IMR-90 (cell line): Measurements from ENCODE around the gene NDUFA13. TPM values are rescaled to one million over a fixed set of nuclear protein-coding genes. Genes with fewer than 3 reads are reported as not detected.

ENCODE experiments used
- ATAC-seq: fragments of 200-7000 bp; cut with Tn5 transposase; 2 replicates; pipeline ENCODE4 v1.9.1; 2020; ENCODE audit warnings: low read depth, mild to moderate bottlenecking, moderate library complexity
- BruUV-seq: library from RNA; stranded (reverse); fragments of 400-500 nt; replicated peaks from 2 replicates; lab custom pipeline; 2021; lab: Mats Ljungman, UMichigan
- CTCF ChIA-PET: fragments of 300-600 bp; formaldehyde crosslinking; extraction: SDS; loops from one replicate; lab custom pipeline; 2021; ENCODE audit warnings: antibody characterized with exemption; lab: Yijun Ruan, JAX
- POLR2A ChIA-PET: fragments of 300-600 bp; sonication (Branson Sonifier 250); formaldehyde crosslinking; loops from one replicate; lab custom pipeline; 2022; ENCODE audit warnings: antibody characterized with exemption; ENCODE audit not compliant: unreplicated experiment; lab: Charles Lee
- DNase-seq: peaks from one replicate; pipeline ENCODE4 v3.0.0; 2013
- H2AFZ ChIP-seq: replicated peaks from 2 replicates; pipeline ENCODE3; 2013; ENCODE audit warnings: low read length, mild to moderate bottlenecking; ENCODE audit not compliant: poor library complexity
- H2AK5ac ChIP-seq: 2 replicates; pipeline ENCODE4 v1.6.1; 2013; ENCODE audit warnings: low read depth, low read length, inconsistent platforms
- H2AK9ac ChIP-seq: replicated peaks from 2 replicates; pipeline ENCODE3; 2013; ENCODE audit warnings: mild to moderate bottlenecking, low read depth, low read length, moderate library complexity; ENCODE audit not compliant: poor library complexity
- H2BK120ac ChIP-seq: 2 replicates; pipeline ENCODE4 v1.6.1; 2013; ENCODE audit warnings: low read depth, low read length, inconsistent platforms
- H2BK15ac ChIP-seq: 3 replicates; pipeline ENCODE4 v1.6.1; 2013; ENCODE audit warnings: low read depth, low read length, inconsistent platforms
- H2BK20ac ChIP-seq: 2 replicates; pipeline ENCODE4 v1.6.1; 2013; ENCODE audit warnings: low read depth, mild to moderate bottlenecking, inconsistent platforms, low read length, moderate library complexity
- H2BK5ac ChIP-seq: 2 replicates; pipeline ENCODE4 v1.6.1; 2013; ENCODE audit warnings: mild to moderate bottlenecking, low read depth, low read length, inconsistent platforms; ENCODE audit not compliant: poor library complexity, severe bottlenecking
- H3K14ac ChIP-seq: replicated peaks from 2 replicates; pipeline ENCODE4 v1.6.1; 2013; ENCODE audit warnings: low read depth, low read length, inconsistent platforms
- H3K18ac ChIP-seq: 2 replicates; pipeline ENCODE4 v1.6.1; 2013; ENCODE audit warnings: low read depth, low read length, control low read depth
- H3K23ac ChIP-seq: 2 replicates; pipeline ENCODE4 v1.6.1; 2013; ENCODE audit warnings: low read depth, low read length, inconsistent platforms
- H3K27ac ChIP-seq: 2 replicates; pipeline ENCODE4 v1.5.1; 2013; ENCODE audit warnings: mild to moderate bottlenecking, control low read depth, low read length; ENCODE audit not compliant: insufficient read depth
- H3K27me3 ChIP-seq: 2 replicates; pipeline ENCODE4 v1.6.1; 2013; ENCODE audit warnings: low read length; ENCODE audit not compliant: control insufficient read depth, insufficient read depth
- H3K36me3 ChIP-seq: 2 replicates; pipeline ENCODE4 v1.6.1; 2013; ENCODE audit warnings: low read length, mixed read lengths; ENCODE audit not compliant: control insufficient read depth, insufficient read depth
- H3K4ac ChIP-seq: 2 replicates; pipeline ENCODE4 v1.6.1; 2013; ENCODE audit warnings: low read depth, low read length, inconsistent platforms
- H3K4me1 ChIP-seq: 2 replicates; pipeline ENCODE4 v1.6.1; 2013; ENCODE audit warnings: low read length, mixed read lengths; ENCODE audit not compliant: control insufficient read depth, insufficient read depth
- H3K4me2 ChIP-seq: 2 replicates; pipeline ENCODE4 v1.6.1; 2013; ENCODE audit warnings: low read depth, mild to moderate bottlenecking, control low read depth, low read length, moderate library complexity
- H3K4me3 ChIP-seq: 2 replicates; pipeline ENCODE4 v1.5.1; 2013; ENCODE audit warnings: low read depth, mild to moderate bottlenecking, control low read depth, low read length, moderate library complexity; ENCODE audit not compliant: insufficient read depth
- H3K56ac ChIP-seq: 2 replicates; pipeline ENCODE4 v1.6.1; 2013; ENCODE audit warnings: low read length, inconsistent platforms; ENCODE audit not compliant: insufficient read depth; ENCODE audit errors: extremely low read depth
- H3K79me1 ChIP-seq, 2 experiments: 2 replicates each; pipeline ENCODE4 v1.6.1; 2013; ENCODE audit warnings: low read length in 2 of 2, inconsistent platforms in 1 of 2, low read depth in 1 of 2
- H3K9ac ChIP-seq: 2 replicates; pipeline ENCODE4 v1.6.1; 2013; ENCODE audit warnings: low read depth, low read length, control low read depth
- H3K9me1 ChIP-seq: 2 replicates; pipeline ENCODE4 v1.6.1; 2013; ENCODE audit warnings: low read length, inconsistent platforms; ENCODE audit not compliant: insufficient read depth
- H3K9me3 ChIP-seq: 2 replicates; pipeline ENCODE4 v1.6.1; 2013; ENCODE audit warnings: low read length; ENCODE audit not compliant: control insufficient read depth, insufficient read depth
- H4K20me1 ChIP-seq: 2 replicates; pipeline ENCODE4 v1.6.1; 2013; ENCODE audit warnings: low read length, inconsistent platforms; ENCODE audit not compliant: insufficient read depth
- H4K5ac ChIP-seq: 2 replicates; pipeline ENCODE4 v1.6.1; 2013; ENCODE audit warnings: mild to moderate bottlenecking, low read depth, low read length, control low read depth
- H4K8ac ChIP-seq, 2 experiments: 2 replicates each; pipeline ENCODE4 v1.6.1; 2013; ENCODE audit warnings: low read depth in 2 of 2, low read length in 2 of 2, control low read depth in 1 of 2, inconsistent platforms in 1 of 2
- H4K91ac ChIP-seq: 2 replicates; pipeline ENCODE4 v1.6.1; 2013; ENCODE audit warnings: low read depth, low read length, inconsistent platforms; ENCODE audit not compliant: insufficient read depth
- BHLHE40 ChIP-seq: fragments of 150-350 bp; IDR thresholded peaks from 2 replicates; pipeline ENCODE4 v1.6.1; 2016; ENCODE audit warnings: mild to moderate bottlenecking, low read depth, low read length
- CEBPB ChIP-seq: IDR thresholded peaks from 2 replicates; pipeline ENCODE4 v1.6.1; 2012; ENCODE audit warnings: low read depth, low read length, improper control_type of control experiment
- FOS ChIP-seq: fragments of 150-350 bp; IDR thresholded peaks from 2 replicates; pipeline ENCODE4 v1.6.1; 2016; ENCODE audit warnings: low read depth, low read length
- MAFK ChIP-seq: IDR thresholded peaks from 2 replicates; pipeline ENCODE4 v1.6.1; 2012; ENCODE audit warnings: low read depth, low read length, improper control_type of control experiment
- MAZ ChIP-seq: IDR thresholded peaks from 2 replicates; pipeline ENCODE4 v1.6.1; 2012; ENCODE audit warnings: low read depth, mild to moderate bottlenecking, low read length, improper control_type of control experiment, moderate library complexity, borderline replicate concordance
- MXI1 ChIP-seq: IDR thresholded peaks from 2 replicates; pipeline ENCODE4 v1.6.1; 2012; ENCODE audit warnings: low read depth, mild to moderate bottlenecking, low read length, moderate library complexity, borderline replicate concordance
- NFE2L2 ChIP-seq: fragments of 150-350 bp; IDR thresholded peaks from 2 replicates; pipeline ENCODE4 v1.6.1; 2016; ENCODE audit warnings: low read depth, mild to moderate bottlenecking, low read length
- POLR2A ChIP-seq: IDR thresholded peaks from 2 replicates; pipeline ENCODE4 v1.6.1; 2012; ENCODE audit warnings: mild to moderate bottlenecking, low read depth, low read length
- RAD21 ChIP-seq: IDR thresholded peaks from 2 replicates; pipeline ENCODE4 v1.6.1; 2012; ENCODE audit warnings: low read length, improper control_type of control experiment
- RCOR1 ChIP-seq: IDR thresholded peaks from 2 replicates; pipeline ENCODE4 v1.6.1; 2012; ENCODE audit warnings: mild to moderate bottlenecking, low read length, improper control_type of control experiment; ENCODE audit not compliant: insufficient replicate concordance
- RFX5 ChIP-seq: IDR thresholded peaks from 2 replicates; pipeline ENCODE4 v1.8.0; 2012; ENCODE audit warnings: low read depth, mild to moderate bottlenecking, low read length, moderate library complexity
- SMC3 ChIP-seq: fragments of 150-350 bp; IDR thresholded peaks from 2 replicates; pipeline ENCODE4 v1.6.1; 2016; ENCODE audit warnings: low read depth, mild to moderate bottlenecking, antibody characterized with exemption, low read length, moderate library complexity
- WGBS, 2 experiments: methylation state at CpG; one replicate each; pipeline versions ENCODE4 v1.1.5 to v1.1.7; 2013; ENCODE audit warnings: missing lambda C conversion rate in 2 of 2; ENCODE audit not compliant: insufficient read length in 1 of 2; ENCODE audit errors: extremely low coverage in 2 of 2; 5-methylcytosine and 5-hydroxymethylcytosine counted together
- dilution Hi-C: fragments of 300-500 bp; cut with HindIII; formaldehyde crosslinking; loops from one replicate; pipeline ENCODE4 v1.14.3; 2018; ENCODE audit warnings: low sequenced_read_pairs; ENCODE audit not compliant: unreplicated experiment
- in situ Hi-C: fragments of 300-500 bp; cut with MboI; formaldehyde crosslinking; loops from 3 replicates; pipeline ENCODE4 v1.14.3; 2019; ENCODE audit warnings: low sequenced_read_pairs, inconsistent platforms, mixed read lengths
- intact Hi-C: fragments of 100-400 bp; cut with micrococcal nuclease; formaldehyde crosslinking; loops from 2 replicates; pipeline ENCODE4 v1.10.0; 2022
- polyA plus RNA-seq, 3 experiments: library from polyadenylated mRNA; depleted of rRNA; stranded (reverse); fragments of >200 nt; gene quantifications; 2 replicates each; pipeline ENCODE4 v1.2.3, GENCODE V29; 2012; ENCODE audit warnings: low replicate concordance in 1 of 3
- total RNA-seq: library from RNA; depleted of rRNA; stranded (reverse); fragments of >200 nt; gene quantifications from 2 replicates; pipeline ENCODE4 v1.2.3, GENCODE V29; 2012
- TF ChIP-seq, protein P1 (sequence below): fragments of 150-350 bp; IDR thresholded peaks from 2 replicates; pipeline ENCODE4 v1.6.1; 2017; ENCODE audit warnings: mild to moderate bottlenecking, antibody characterized with exemption, low read length, low read depth
- TF ChIP-seq, protein P2 (sequence below): conservative IDR thresholded peaks from 2 replicates; pipeline ENCODE4 v1.5.1; 2012; ENCODE audit warnings: mild to moderate bottlenecking, low read depth, low read length, improper control_type of control experiment

The NDUFA13 gene
- total and polyA plus RNA-seq, 2 of the 4 experiments (the other 2 are of a cell fraction): 30.6 to 667 TPM

- TF ChIP-seq MAZ (no peak), RCOR1 (no peak)
Observed at GRCh38 chr19:19532806-19533701, 17.0 kb downstream of the NDUFA13 start (continued).

GRCh38 chr19:19533841-19534240 lies 17.8 kb downstream of the NDUFA13 start:
- dilution Hi-C loops: no loop called here
- no peak for TF ChIP-seq FOS
- TF ChIP-seq RAD21: no peak
- no peak for TF ChIP-seq MXI1
- TF ChIP-seq MAFK: no peak
- TF ChIP-seq SMC3: no peak
- TF ChIP-seq RFX5: no peak
- TF ChIP-seq CEBPB: no peak
- TF ChIP-seq, protein P1, sequence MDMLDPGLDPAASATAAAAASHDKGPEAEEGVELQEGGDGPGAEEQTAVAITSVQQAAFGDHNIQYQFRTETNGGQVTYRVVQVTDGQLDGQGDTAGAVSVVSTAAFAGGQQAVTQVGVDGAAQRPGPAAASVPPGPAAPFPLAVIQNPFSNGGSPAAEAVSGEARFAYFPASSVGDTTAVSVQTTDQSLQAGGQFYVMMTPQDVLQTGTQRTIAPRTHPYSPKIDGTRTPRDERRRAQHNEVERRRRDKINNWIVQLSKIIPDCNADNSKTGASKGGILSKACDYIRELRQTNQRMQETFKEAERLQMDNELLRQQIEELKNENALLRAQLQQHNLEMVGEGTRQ: no peak
- no peak for TF ChIP-seq RCOR1
- TF ChIP-seq MAZ: no peak
- TF ChIP-seq BHLHE40: no peak
- TF ChIP-seq POLR2A: no peak
- TF ChIP-seq NFE2L2: no peak
- TF ChIP-seq, protein P2, sequence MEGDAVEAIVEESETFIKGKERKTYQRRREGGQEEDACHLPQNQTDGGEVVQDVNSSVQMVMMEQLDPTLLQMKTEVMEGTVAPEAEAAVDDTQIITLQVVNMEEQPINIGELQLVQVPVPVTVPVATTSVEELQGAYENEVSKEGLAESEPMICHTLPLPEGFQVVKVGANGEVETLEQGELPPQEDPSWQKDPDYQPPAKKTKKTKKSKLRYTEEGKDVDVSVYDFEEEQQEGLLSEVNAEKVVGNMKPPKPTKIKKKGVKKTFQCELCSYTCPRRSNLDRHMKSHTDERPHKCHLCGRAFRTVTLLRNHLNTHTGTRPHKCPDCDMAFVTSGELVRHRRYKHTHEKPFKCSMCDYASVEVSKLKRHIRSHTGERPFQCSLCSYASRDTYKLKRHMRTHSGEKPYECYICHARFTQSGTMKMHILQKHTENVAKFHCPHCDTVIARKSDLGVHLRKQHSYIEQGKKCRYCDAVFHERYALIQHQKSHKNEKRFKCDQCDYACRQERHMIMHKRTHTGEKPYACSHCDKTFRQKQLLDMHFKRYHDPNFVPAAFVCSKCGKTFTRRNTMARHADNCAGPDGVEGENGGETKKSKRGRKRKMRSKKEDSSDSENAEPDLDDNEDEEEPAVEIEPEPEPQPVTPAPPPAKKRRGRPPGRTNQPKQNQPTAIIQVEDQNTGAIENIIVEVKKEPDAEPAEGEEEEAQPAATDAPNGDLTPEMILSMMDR: no peak

More at GRCh38 chr19:19533841-19534240, 17.8 kb downstream of the NDUFA13 start:
- Histone ChIP-seq H2AK9ac (no peak overlapping the region), H4K8ac (no peak overlapping the region), H2BK120ac (no peak overlapping the region), H3K27ac (no peak overlapping the region), H3K4me2 (no peak overlapping the region), H3K4me3 (no peak overlapping the region), H3K4me1 (peaks cover 5% of the 10 kb centered on the region), H4K20me1 (peaks cover 11% of the 10 kb centered on the region; the same call in 1 of the 2 replicates), H3K79me1 (no peaks in the 10 kb centered on the region; a peak in 1 of 4 replicates), H2BK15ac (no peak overlapping the region), H2AFZ (no peak overlapping the region), H3K56ac (no peak overlapping the region), H3K9me3 (no peaks in the 10 kb centered on the region), H3K23ac (no peak overlapping the region), H3K27me3 (peaks cover 10% of the 10 kb centered on the region), H3K18ac (no peak overlapping the region), H3K36me3 (no peaks in the 10 kb centered on the region), H3K4ac (no peak overlapping the region), H2AK5ac (no peak overlapping the region), H3K14ac (no peak overlapping the region), H2BK5ac (no peak overlapping the region), H4K5ac (no peak overlapping the region), H3K9ac (no peak overlapping the region), H2BK20ac (no peak overlapping the region), H4K91ac (no peak overlapping the region), H3K9me1 (no peaks in the 10 kb centered on the region)
- 86% methylated on average over 2 of the region's 6 CpGs; no CpG with 5 or more reads in 1 of the 2 experiments for WGBS, 2 experiments
- DNase-seq (no peak), ATAC-seq (no peak)
- BruUV-seq: no TSS peak
- in situ Hi-C loops (loop anchor here (25.0 kb wide), 1 partner anchor 428 kb away; no protein-coding TSS in a partner anchor), intact Hi-C loops (no loop called here)
- ChIA-PET POLR2A (no interaction called here), CTCF (no interaction called here)
